Lower leg skin (tissue), 3 donors: ENCODE data around the gene RLN2.

Source experiments
- POLR2A ChIP-seq, 2 donors: fragments of 450-650 bp; IDR thresholded peaks; one replicate each; pipeline ENCODE4 v1.6.1; 2016 to 2017; ENCODE audit warnings: antibody characterized with exemption in 2 of 2, mild to moderate bottlenecking in 1 of 2, moderate library complexity in 1 of 2
- TF ChIP-seq, protein P1 (sequence below), 3 donors: fragments of 450-650 bp; IDR thresholded peaks; one replicate each; pipeline ENCODE4 v1.5.1; 2016; ENCODE audit warnings: antibody characterized with exemption in 3 of 3, mild to moderate bottlenecking in 3 of 3, moderate library complexity in 2 of 3

DNA sequence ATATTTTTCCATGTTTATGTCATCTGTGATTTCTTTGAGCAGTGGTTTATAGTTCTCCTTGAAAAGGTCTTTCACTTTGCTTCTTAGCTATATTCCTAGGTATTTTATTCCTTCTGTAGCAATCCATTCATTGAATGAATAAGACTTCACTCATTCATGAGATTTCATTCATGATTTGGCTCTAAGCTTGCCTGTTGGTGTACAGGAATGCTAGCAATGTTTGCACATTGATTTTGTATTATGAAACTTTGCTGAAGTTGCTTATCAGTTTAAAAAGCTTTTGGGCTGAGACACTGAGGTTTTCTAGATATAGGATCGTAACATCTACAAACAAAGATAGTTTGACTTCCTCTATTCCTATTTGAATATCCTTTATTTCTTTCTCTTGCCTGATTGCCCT is 15.9 kb downstream of the RLN2 start:
- TF ChIP-seq, protein P1, sequence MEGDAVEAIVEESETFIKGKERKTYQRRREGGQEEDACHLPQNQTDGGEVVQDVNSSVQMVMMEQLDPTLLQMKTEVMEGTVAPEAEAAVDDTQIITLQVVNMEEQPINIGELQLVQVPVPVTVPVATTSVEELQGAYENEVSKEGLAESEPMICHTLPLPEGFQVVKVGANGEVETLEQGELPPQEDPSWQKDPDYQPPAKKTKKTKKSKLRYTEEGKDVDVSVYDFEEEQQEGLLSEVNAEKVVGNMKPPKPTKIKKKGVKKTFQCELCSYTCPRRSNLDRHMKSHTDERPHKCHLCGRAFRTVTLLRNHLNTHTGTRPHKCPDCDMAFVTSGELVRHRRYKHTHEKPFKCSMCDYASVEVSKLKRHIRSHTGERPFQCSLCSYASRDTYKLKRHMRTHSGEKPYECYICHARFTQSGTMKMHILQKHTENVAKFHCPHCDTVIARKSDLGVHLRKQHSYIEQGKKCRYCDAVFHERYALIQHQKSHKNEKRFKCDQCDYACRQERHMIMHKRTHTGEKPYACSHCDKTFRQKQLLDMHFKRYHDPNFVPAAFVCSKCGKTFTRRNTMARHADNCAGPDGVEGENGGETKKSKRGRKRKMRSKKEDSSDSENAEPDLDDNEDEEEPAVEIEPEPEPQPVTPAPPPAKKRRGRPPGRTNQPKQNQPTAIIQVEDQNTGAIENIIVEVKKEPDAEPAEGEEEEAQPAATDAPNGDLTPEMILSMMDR (IDR thresholded peaks at IDR 0.05), result no peak
- no peak for TF ChIP-seq POLR2A (IDR thresholded peaks at IDR 0.05)
